Transverse colon (tissue), 4 donors: ENCODE measurements around the gene ITGA8.

Experiments
- EP300 ChIP-seq: sonication (generic); formaldehyde crosslinking; IDR thresholded peaks from one replicate; pipeline ENCODE4 v1.6.1; 2017; ENCODE audit warnings: antibody characterized with exemption, low read depth
- POLR2A ChIP-seq: fragments of 450-650 bp; IDR thresholded peaks from one replicate; pipeline ENCODE4 v1.6.1; 2016; ENCODE audit warnings: antibody characterized with exemption, mild to moderate bottlenecking, moderate library complexity
- POLR2AphosphoS5 ChIP-seq, 3 donors: sonication (generic); formaldehyde crosslinking; IDR thresholded peaks; one replicate each; pipeline ENCODE4 v1.6.1; 2016; ENCODE audit warnings: antibody characterized with exemption in 3 of 3
- TF ChIP-seq, protein P1 (sequence below), 5 experiments: fragments of 200-600 bp in 3 of 5; fragments of 450-650 bp in 2 of 5; sonication (generic) in 3 of 5; IDR thresholded peaks; 1 replicate in 2 of 5; 2 replicates in 3 of 5; pipeline ENCODE4 v1.5.1; 2016 to 2017; ENCODE audit warnings: antibody characterized with exemption in 5 of 5, inconsistent platforms in 3 of 5, mild to moderate bottlenecking in 2 of 5, moderate library complexity in 1 of 5

DNA sequence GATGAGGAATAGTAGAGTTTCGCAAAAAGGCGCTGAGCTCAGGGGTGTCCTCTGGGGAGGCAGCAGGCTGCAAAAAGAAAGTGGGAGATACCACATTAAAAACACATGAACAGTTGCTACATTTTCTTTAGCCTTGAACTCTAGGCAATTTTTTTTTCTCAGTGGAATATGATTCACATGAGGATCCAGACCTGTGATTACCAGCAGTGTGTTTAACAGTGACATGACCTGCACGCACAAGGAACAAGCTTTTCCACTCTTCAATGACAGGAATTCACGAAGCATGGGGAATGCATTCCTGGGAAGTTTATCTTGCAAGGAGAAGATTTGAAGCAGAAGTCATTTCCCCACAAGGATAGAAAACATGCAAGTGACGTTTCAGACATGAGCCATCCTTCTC is 161.6 kb downstream of the ITGA8 start:
- TF ChIP-seq POLR2AphosphoS5 (IDR thresholded peaks at IDR 0.05) = no peak
- no peak for TF ChIP-seq POLR2A
- TF ChIP-seq, protein P1, sequence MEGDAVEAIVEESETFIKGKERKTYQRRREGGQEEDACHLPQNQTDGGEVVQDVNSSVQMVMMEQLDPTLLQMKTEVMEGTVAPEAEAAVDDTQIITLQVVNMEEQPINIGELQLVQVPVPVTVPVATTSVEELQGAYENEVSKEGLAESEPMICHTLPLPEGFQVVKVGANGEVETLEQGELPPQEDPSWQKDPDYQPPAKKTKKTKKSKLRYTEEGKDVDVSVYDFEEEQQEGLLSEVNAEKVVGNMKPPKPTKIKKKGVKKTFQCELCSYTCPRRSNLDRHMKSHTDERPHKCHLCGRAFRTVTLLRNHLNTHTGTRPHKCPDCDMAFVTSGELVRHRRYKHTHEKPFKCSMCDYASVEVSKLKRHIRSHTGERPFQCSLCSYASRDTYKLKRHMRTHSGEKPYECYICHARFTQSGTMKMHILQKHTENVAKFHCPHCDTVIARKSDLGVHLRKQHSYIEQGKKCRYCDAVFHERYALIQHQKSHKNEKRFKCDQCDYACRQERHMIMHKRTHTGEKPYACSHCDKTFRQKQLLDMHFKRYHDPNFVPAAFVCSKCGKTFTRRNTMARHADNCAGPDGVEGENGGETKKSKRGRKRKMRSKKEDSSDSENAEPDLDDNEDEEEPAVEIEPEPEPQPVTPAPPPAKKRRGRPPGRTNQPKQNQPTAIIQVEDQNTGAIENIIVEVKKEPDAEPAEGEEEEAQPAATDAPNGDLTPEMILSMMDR (IDR thresholded peaks at IDR 0.05) = no peak
- no peak for TF ChIP-seq EP300
